K562 (cell line): Measurements from ENCODE around the gene GINS1. TPM values are rescaled to one million over a fixed set of nuclear protein-coding genes. Genes with fewer than 3 reads are reported as not detected.

ENCODE experiments used
- CBX1 ChIP-seq: sonication (generic); IDR thresholded peaks from 2 replicates; pipeline ENCODE4 v1.6.1; 2016; ENCODE audit warnings: antibody characterized with exemption, low read depth, mild to moderate bottlenecking
- ESRRA ChIP-seq: fragments of 450-650 bp; IDR thresholded peaks from 2 replicates; pipeline ENCODE4 v1.6.1; 2014; ENCODE audit warnings: low read depth, mild to moderate bottlenecking, moderate library complexity, borderline replicate concordance
- FOXK1 ChIP-seq: sonication (generic); formaldehyde crosslinking; IDR thresholded peaks from 2 replicates; pipeline ENCODE4 v1.8.0; 2022; ENCODE audit warnings: missing genetic modification reagents, mild to moderate bottlenecking, borderline replicate concordance
- HSF4 ChIP-seq: fragments of 250-450 bp; sonication (Bioruptor Pico); IDR thresholded peaks from 2 replicates; pipeline ENCODE4 v2.1.2; 2022; ENCODE audit warnings: mild to moderate bottlenecking, moderate library complexity, borderline replicate concordance
- MEF2D ChIP-seq: conservative IDR thresholded peaks from 2 replicates; pipeline ENCODE4 v1.6.1; 2016; ENCODE audit warnings: low read depth, missing genetic modification characterization, missing compliant biosample characterization
- MYNN ChIP-seq, 2 experiments: sonication (generic); formaldehyde crosslinking in 1 of 2; IDR thresholded peaks; 2 replicates each; pipeline versions ENCODE4 v1.5.0 to v1.6.1; 2016 to 2020; ENCODE audit warnings: antibody characterized with exemption in 1 of 2, missing genetic modification reagents in 1 of 2
- PHF8 ChIP-seq: fragments of 200-600 bp; sonication (generic); IDR thresholded peaks from 2 replicates; pipeline ENCODE4 v1.6.1; 2012; ENCODE audit warnings: mixed run types, mild to moderate bottlenecking, inconsistent platforms, low read length, moderate library complexity, borderline replicate concordance
- TARDBP ChIP-seq: fragments of 450-650 bp; IDR thresholded peaks from 2 replicates; pipeline ENCODE4 v1.6.1; 2016
- ZNF407 ChIP-seq: fragments of 450-650 bp; IDR thresholded peaks from 2 replicates; pipeline ENCODE4 v1.6.1; 2016; ENCODE audit warnings: low read depth
- polyA plus RNA-seq, 8 experiments: library from polyadenylated mRNA; depleted of rRNA in 4 of 8; stranded (reverse) in 5 of 8; unstranded in 3 of 8; fragments of >200 nt; fragmentation: Nextera tagmentation in 2 of 8; fragmentation: Illumina TruSeq in 1 of 8; extraction: Ambion mirVana in 2 of 8; extraction: Trizol in 1 of 8; gene quantifications; 2 replicates each; pipeline versions ENCODE4 v1.2.1 to v1.2.3, GENCODE V29; 2011 to 2014; ENCODE audit warnings: inconsistent platforms in 1 of 8, missing spikeins in 1 of 8
- total RNA-seq, 7 experiments: library from RNA; depleted of rRNA in 6 of 7; stranded (reverse); fragments of >200 nt in 6 of 7; fragmentation: Illumina TruSeq in 2 of 7; extraction: Trizol in 2 of 7; gene quantifications; 2 replicates each; pipeline versions ENCODE4 v1.2.1 to v1.2.3, GENCODE V29; 2011 to 2021; ENCODE audit warnings: low replicate concordance in 1 of 7
- TF ChIP-seq, protein P1 (sequence below): fragments of 200-800 bp; sonication (Bioruptor generic); IDR thresholded peaks from 2 replicates; pipeline ENCODE4 v1.6.1; 2017; ENCODE audit warnings: missing genetic modification characterization, missing compliant biosample characterization
- TF ChIP-seq, protein P2 (sequence below): sonication (generic); formaldehyde crosslinking; IDR thresholded peaks from 2 replicates; pipeline ENCODE4 v1.9.0; 2022; ENCODE audit warnings: mild to moderate bottlenecking, missing genetic modification reagents
- TF ChIP-seq, protein P3 (sequence below): fragments of 250-450 bp; sonication (Bioruptor Pico); IDR thresholded peaks from 2 replicates; pipeline ENCODE4 v1.5.0; 2021; ENCODE audit warnings: mild to moderate bottlenecking, moderate library complexity

Gene GINS1
- total and polyA plus RNA-seq, 9 of the 15 experiments (the other 6 are each of a cell fraction or from before 2014, with no cell fraction given), result 13.1 to 31.8 (median 24.1) TPM

DNA sequence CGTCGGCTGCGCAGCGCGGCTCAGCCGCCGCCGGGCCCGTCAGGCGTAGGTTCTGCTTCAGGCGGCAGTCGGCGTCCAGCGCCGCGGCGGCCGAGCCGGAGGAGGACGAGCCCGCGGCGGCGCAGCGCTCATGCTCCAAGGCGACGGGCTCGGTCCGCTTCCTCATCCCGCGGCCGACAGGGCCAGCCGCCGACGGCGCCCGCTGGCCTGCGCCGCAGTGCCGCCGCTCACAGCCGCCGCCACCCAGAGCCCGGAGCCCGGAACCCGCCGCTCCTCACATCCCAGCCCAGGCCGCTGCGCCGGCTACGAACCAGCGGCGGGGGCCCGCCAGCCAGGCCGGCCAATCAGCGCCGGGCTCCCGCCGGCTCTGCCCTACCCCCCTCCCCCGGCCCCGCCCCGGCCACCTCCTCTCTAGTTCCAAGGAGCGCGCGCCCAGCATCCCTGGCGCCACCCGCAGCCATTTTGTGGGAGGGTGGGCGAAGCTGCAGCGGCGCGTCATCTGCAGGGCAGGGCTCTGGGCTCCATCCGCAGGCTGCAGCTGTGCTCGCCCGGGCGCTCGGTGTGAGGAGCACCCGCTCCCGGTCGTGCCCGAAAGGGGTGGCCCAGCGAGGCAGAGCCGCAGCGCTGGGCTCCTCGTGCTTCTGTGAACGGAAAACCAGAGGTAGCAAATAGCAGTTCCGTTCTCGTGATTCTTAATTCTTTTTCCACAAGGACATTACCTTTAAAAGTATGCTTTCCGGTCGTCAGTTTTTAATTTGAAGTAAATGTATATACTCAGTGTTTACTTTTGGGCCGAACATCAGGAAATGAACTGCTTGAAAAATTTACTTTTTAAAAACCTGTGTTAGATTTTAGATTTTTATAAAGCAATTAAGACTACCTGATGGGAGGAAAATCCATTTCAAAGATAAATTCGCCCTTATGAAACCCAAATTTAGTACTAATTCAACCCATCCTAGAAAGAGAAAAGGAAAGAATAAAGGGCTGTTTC is 16.6 kb upstream of the GINS1 start, which contains the start of gene ABHD12 (continued):
- TF ChIP-seq, protein P1, sequence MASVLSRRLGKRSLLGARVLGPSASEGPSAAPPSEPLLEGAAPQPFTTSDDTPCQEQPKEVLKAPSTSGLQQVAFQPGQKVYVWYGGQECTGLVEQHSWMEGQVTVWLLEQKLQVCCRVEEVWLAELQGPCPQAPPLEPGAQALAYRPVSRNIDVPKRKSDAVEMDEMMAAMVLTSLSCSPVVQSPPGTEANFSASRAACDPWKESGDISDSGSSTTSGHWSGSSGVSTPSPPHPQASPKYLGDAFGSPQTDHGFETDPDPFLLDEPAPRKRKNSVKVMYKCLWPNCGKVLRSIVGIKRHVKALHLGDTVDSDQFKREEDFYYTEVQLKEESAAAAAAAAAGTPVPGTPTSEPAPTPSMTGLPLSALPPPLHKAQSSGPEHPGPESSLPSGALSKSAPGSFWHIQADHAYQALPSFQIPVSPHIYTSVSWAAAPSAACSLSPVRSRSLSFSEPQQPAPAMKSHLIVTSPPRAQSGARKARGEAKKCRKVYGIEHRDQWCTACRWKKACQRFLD (CRISPR knock-in tag), result peak; percentile 39; the same call in 1 of the 2 replicates
- TF ChIP-seq, protein P2, sequence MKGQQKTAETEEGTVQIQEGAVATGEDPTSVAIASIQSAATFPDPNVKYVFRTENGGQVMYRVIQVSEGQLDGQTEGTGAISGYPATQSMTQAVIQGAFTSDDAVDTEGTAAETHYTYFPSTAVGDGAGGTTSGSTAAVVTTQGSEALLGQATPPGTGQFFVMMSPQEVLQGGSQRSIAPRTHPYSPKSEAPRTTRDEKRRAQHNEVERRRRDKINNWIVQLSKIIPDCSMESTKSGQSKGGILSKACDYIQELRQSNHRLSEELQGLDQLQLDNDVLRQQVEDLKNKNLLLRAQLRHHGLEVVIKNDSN (CRISPR knock-in tag), result no peak
- TF ChIP-seq MYNN (IDR thresholded peaks at IDR 0.05) (no peak), MYNN (CRISPR knock-in tag; IDR thresholded peaks at IDR 0.05) (no peak), HSF4 (CRISPR knock-in tag) (no peak), TARDBP (no peak), FOXK1 (no peak), CBX1 (no peak), ZNF407 (no peak), PHF8 (peak; percentile 88), MEF2D (tag) (no peak), ESRRA (no peak)
- TF ChIP-seq, protein P3, sequence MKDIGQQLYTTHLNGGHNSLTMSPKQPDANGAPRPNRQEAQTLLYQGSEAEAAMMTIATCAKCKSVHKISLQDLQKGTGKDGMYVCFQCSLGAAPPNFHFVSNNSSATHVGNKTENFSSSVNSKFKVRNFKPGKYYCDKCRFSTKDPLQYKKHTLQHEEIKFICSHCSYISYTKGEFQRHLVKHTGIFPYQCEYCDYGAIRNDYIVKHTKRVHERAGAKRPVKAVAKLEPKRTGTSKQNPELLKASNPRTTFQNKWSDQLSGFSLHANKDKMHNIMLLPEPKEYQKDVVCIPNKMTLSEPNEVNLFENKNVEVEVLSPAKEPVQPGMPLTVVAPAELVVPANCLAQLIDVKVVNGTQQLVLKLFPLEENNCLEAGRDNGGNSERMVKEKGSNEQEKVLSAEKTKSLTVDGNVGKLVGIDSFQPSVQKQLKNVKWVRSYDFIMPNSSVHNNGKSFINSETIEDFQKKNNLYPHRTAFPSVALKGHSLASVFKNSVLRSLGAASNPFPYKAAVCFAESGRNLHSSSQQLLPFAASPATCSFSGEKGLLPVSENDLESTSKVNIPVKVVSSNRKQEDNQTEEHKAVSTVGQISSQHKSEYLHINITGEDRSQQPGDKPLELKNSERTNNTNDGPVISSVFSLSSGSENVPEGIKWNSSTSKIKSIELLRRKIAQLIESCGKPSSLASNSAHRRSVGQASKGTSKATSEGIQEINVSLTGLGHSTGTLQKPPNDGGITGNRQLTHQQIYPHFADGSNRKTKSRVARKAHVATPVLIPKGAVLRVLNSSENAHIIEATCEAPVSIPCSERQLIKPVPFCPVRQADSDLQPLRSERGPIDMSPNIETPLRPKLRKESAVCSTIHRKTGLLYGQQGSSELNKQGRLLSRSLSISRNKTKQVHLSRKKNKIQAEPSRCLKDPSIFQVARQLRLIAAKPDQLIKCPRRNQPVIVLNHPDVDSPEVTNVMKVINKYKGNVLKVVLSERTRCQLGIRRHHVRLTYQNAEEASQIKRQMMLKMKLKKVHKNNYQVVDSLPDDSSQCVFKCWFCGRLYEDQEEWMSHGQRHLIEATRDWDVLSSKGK (CRISPR knock-in tag), result no peak
